Neural cell (in vitro differentiated cells): ENCODE results near the gene SUN1. TPM values are rescaled to one million over a fixed set of nuclear protein-coding genes. Genes with fewer than 3 reads are reported as not detected.

Source experiments
- H2AFZ ChIP-seq: fragments of 200-600, 300-800 bp; sonication (generic), shearing (Covaris generic); 2 replicates; pipeline ENCODE4 v1.6.0; 2014; ENCODE audit warnings: low read depth, mild to moderate bottlenecking, antibody characterized with exemption, low read length, moderate library complexity
- H3F3A ChIP-seq: fragments of 200-600 bp; shearing (Covaris generic); 2 replicates; pipeline ENCODE4 v1.6.1; 2016; ENCODE audit warnings: mild to moderate bottlenecking, moderate library complexity, mixed read lengths, antibody characterized with exemption, low read length; ENCODE audit not compliant: insufficient read depth, poor library complexity, severe bottlenecking
- H3K27ac ChIP-seq: fragments of 200-600, 300-800 bp; sonication (generic), shearing (Covaris generic); 2 replicates; pipeline ENCODE4 v1.5.1; 2014; ENCODE audit warnings: mild to moderate bottlenecking, low read length, moderate library complexity
- H3K27me3 ChIP-seq: fragments of 300-800, 200-600 bp; sonication (generic), shearing (Covaris generic); 2 replicates; pipeline ENCODE4 v1.6.0; 2014; ENCODE audit warnings: mild to moderate bottlenecking, low read depth, low read length, moderate library complexity; ENCODE audit not compliant: insufficient read depth
- H3K36me3 ChIP-seq: fragments of 300-800, 200-600 bp; sonication (generic), shearing (Covaris generic); 2 replicates; pipeline ENCODE4 v1.5.1; 2014; ENCODE audit warnings: mild to moderate bottlenecking, antibody characterized with exemption, low read length, moderate library complexity; ENCODE audit not compliant: insufficient read depth
- H3K4me2 ChIP-seq: fragments of 300-800, 200-600 bp; sonication (generic), shearing (Covaris generic); 2 replicates; pipeline ENCODE4 v1.6.0; 2014; ENCODE audit warnings: mild to moderate bottlenecking, low read length
- H3K4me3 ChIP-seq: fragments of 300-800, 200-600 bp; sonication (generic), shearing (Covaris generic); 2 replicates; pipeline ENCODE4 v1.5.1; 2014; ENCODE audit warnings: mild to moderate bottlenecking, low read length, moderate library complexity
- H3K79me2 ChIP-seq: fragments of 200-600 bp; shearing (Covaris generic); replicated peaks from 2 replicates; pipeline ENCODE4 v1.6.0; 2014; ENCODE audit warnings: mild to moderate bottlenecking, low read length, moderate library complexity; ENCODE audit not compliant: insufficient read depth
- H3K9ac ChIP-seq: fragments of 300-800, 200-600 bp; sonication (generic), shearing (Covaris generic); 2 replicates; pipeline ENCODE4 v1.6.1; 2016; ENCODE audit warnings: mild to moderate bottlenecking, low read length, mixed read lengths
- H3K9me2 ChIP-seq: fragments of 200-600 bp; shearing (Covaris generic); 2 replicates; pipeline ENCODE4 v1.6.1; 2016; ENCODE audit warnings: mild to moderate bottlenecking, low read length, mixed read lengths; ENCODE audit not compliant: insufficient read depth
- H3K9me3 ChIP-seq: fragments of 200-600, 300-800 bp; sonication (generic), shearing (Covaris generic); 2 replicates; pipeline ENCODE4 v1.6.1; 2016; ENCODE audit warnings: mild to moderate bottlenecking, mixed run types, low read length, moderate library complexity, mixed read lengths
- H4K20me1 ChIP-seq: fragments of 200-600 bp; shearing (Covaris generic); 2 replicates; pipeline ENCODE4 v1.6.1; 2016; ENCODE audit warnings: mild to moderate bottlenecking, mixed run types; ENCODE audit not compliant: insufficient read depth
- EP300 ChIP-seq: fragments of 450-650 bp; conservative IDR thresholded peaks from 2 replicates; pipeline ENCODE4 v1.6.1; 2014; ENCODE audit warnings: antibody characterized with exemption, mild to moderate bottlenecking, moderate library complexity; ENCODE audit not compliant: poor library complexity, severe bottlenecking
- EZH2 ChIP-seq: fragments of 200-600, 300-800 bp; shearing (Covaris generic), sonication (generic); IDR thresholded peaks from 2 replicates; pipeline ENCODE4 v1.6.1; 2014; ENCODE audit warnings: antibody characterized with exemption, low read length, borderline replicate concordance, mild to moderate bottlenecking; ENCODE audit not compliant: insufficient read depth, poor library complexity, severe bottlenecking
- MXI1 ChIP-seq: fragments of 450-650 bp; conservative IDR thresholded peaks from 2 replicates; pipeline ENCODE4 v1.6.1; 2014; ENCODE audit warnings: antibody characterized with exemption, mild to moderate bottlenecking; ENCODE audit not compliant: poor library complexity, severe bottlenecking
- POLR2AphosphoS5 ChIP-seq: IDR thresholded peaks from 2 replicates; pipeline ENCODE4 v1.6.1; 2012
- RAD21 ChIP-seq: fragments of 450-650 bp; conservative IDR thresholded peaks from 2 replicates; pipeline ENCODE4 v1.6.1; 2014; ENCODE audit warnings: antibody characterized with exemption, mild to moderate bottlenecking, moderate library complexity
- SMC3 ChIP-seq: fragments of 450-650 bp; conservative IDR thresholded peaks from 2 replicates; pipeline ENCODE4 v1.6.1; 2014; ENCODE audit warnings: antibody characterized with exemption, mild to moderate bottlenecking, moderate library complexity; ENCODE audit not compliant: poor library complexity
- TAF1 ChIP-seq: IDR thresholded peaks from 2 replicates; pipeline ENCODE4 v1.6.1; 2012; ENCODE audit warnings: low read depth
- polyA plus RNA-seq: library from polyadenylated mRNA; depleted of rRNA; stranded (reverse); fragments of >200 nt; gene quantifications from 2 replicates; pipeline ENCODE4 v1.2.3, GENCODE V29; 2014
- TF ChIP-seq, protein P1 (sequence below): IDR thresholded peaks from 2 replicates; pipeline ENCODE4 v1.6.1; 2012; ENCODE audit warnings: borderline replicate concordance
- TF ChIP-seq, protein P2 (sequence below): fragments of 450-650 bp; IDR thresholded peaks from 2 replicates; pipeline ENCODE4 v1.5.1; 2014; ENCODE audit warnings: antibody characterized with exemption, mild to moderate bottlenecking, moderate library complexity; ENCODE audit not compliant: poor library complexity, severe bottlenecking

SUN1 gene
- polyA plus RNA-seq, 1 donor from 2014 or later: 309 TPM

GRCh38 chr7:918441-919113 is 86.3 kb downstream of the SUN1 start (continued):
- TF ChIP-seq, protein P1, sequence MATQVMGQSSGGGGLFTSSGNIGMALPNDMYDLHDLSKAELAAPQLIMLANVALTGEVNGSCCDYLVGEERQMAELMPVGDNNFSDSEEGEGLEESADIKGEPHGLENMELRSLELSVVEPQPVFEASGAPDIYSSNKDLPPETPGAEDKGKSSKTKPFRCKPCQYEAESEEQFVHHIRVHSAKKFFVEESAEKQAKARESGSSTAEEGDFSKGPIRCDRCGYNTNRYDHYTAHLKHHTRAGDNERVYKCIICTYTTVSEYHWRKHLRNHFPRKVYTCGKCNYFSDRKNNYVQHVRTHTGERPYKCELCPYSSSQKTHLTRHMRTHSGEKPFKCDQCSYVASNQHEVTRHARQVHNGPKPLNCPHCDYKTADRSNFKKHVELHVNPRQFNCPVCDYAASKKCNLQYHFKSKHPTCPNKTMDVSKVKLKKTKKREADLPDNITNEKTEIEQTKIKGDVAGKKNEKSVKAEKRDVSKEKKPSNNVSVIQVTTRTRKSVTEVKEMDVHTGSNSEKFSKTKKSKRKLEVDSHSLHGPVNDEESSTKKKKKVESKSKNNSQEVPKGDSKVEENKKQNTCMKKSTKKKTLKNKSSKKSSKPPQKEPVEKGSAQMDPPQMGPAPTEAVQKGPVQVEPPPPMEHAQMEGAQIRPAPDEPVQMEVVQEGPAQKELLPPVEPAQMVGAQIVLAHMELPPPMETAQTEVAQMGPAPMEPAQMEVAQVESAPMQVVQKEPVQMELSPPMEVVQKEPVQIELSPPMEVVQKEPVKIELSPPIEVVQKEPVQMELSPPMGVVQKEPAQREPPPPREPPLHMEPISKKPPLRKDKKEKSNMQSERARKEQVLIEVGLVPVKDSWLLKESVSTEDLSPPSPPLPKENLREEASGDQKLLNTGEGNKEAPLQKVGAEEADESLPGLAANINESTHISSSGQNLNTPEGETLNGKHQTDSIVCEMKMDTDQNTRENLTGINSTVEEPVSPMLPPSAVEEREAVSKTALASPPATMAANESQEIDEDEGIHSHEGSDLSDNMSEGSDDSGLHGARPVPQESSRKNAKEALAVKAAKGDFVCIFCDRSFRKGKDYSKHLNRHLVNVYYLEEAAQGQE: no peak
- no peak for TF ChIP-seq EZH2

GRCh38 chr7:919114-919442 is 86.8 kb downstream of the SUN1 start:
- no peaks in the 10 kb centered on the region for H4K20me1 ChIP-seq
- no peak overlapping the region for H2AFZ ChIP-seq
- no peak overlapping the region for H3K4me3 ChIP-seq
- no peak overlapping the region for H3K9ac ChIP-seq
- TF ChIP-seq EZH2 (no peak), TAF1 (no peak), MXI1 (no peak), RAD21 (no peak), POLR2AphosphoS5 (no peak), SMC3 (no peak), EP300 (no peak)
- TF ChIP-seq, protein P2, sequence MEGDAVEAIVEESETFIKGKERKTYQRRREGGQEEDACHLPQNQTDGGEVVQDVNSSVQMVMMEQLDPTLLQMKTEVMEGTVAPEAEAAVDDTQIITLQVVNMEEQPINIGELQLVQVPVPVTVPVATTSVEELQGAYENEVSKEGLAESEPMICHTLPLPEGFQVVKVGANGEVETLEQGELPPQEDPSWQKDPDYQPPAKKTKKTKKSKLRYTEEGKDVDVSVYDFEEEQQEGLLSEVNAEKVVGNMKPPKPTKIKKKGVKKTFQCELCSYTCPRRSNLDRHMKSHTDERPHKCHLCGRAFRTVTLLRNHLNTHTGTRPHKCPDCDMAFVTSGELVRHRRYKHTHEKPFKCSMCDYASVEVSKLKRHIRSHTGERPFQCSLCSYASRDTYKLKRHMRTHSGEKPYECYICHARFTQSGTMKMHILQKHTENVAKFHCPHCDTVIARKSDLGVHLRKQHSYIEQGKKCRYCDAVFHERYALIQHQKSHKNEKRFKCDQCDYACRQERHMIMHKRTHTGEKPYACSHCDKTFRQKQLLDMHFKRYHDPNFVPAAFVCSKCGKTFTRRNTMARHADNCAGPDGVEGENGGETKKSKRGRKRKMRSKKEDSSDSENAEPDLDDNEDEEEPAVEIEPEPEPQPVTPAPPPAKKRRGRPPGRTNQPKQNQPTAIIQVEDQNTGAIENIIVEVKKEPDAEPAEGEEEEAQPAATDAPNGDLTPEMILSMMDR: no peak
- TF ChIP-seq, protein P1: no peak
- H3F3A ChIP-seq: no peaks in the 10 kb centered on the region
- H3K9me3 ChIP-seq: no peaks in the 10 kb centered on the region
- H3K27me3 ChIP-seq: no peaks in the 10 kb centered on the region
- H3K79me2 ChIP-seq: no peaks in the 10 kb centered on the region
- H3K4me2 ChIP-seq: no peak overlapping the region
- H3K27ac ChIP-seq: no peak overlapping the region
- no peaks in the 10 kb centered on the region for H3K36me3 ChIP-seq
- H3K9me2 ChIP-seq: no peaks in the 10 kb centered on the region
